Measurements from ENCODE around the gene XPR1.

DNA sequence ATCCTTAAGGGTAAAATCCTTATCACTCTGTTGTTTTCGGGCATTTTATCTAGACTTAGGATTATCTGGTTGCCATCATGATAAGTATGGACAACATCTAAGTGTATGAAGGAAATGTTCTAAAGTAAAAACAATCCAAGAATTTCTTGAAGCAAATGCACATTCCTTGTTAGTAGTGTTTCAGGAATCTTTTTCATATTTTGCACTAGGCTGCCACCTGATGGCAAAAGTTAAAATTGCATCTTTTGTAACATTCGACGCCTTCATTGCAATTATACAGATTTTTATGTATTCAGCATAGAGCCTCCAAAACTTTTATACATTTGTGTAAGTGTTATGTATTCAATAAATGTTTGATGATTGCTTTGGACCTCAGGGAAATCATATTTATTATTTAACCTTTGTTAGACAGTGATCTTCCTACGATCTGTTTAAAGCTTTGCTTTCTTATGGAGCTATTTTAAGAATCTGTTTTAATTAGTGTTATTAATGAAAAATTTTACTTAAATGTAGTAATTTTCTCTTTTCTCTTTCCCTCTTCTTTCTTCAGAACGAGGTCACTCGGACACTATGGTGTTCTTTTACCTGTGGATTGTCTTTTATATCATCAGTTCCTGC, 231.4 kb downstream of the XPR1 start:
- TF ChIP-seq, protein P1, sequence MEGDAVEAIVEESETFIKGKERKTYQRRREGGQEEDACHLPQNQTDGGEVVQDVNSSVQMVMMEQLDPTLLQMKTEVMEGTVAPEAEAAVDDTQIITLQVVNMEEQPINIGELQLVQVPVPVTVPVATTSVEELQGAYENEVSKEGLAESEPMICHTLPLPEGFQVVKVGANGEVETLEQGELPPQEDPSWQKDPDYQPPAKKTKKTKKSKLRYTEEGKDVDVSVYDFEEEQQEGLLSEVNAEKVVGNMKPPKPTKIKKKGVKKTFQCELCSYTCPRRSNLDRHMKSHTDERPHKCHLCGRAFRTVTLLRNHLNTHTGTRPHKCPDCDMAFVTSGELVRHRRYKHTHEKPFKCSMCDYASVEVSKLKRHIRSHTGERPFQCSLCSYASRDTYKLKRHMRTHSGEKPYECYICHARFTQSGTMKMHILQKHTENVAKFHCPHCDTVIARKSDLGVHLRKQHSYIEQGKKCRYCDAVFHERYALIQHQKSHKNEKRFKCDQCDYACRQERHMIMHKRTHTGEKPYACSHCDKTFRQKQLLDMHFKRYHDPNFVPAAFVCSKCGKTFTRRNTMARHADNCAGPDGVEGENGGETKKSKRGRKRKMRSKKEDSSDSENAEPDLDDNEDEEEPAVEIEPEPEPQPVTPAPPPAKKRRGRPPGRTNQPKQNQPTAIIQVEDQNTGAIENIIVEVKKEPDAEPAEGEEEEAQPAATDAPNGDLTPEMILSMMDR (IDR thresholded peaks at IDR 0.05), result peak; percentile 59 to 82 (median 77)
- no peak for TF ChIP-seq POLR2A (IDR thresholded peaks at IDR 0.05)

Measured in uterus (tissue), 2 donors.